ENCODE data around the gene SPNS1. TPM values are rescaled to one million over a fixed set of nuclear protein-coding genes. Genes with fewer than 3 reads are reported as not detected.
"Not testable (repeated sequence)": the region's sequence is repeated elsewhere in the genome, so short reads cannot be mapped to it uniquely, and the experiment has no call there.

The SPNS1 gene
- total RNA-seq, 2 experiments from 2014 or later, result 20.6 to 24.7 TPM

- Mint-ChIP-seq H3K27ac (no peak overlapping the region), H3K4me3 (no peak overlapping the region), H3K36me3 (ENCODE audit: low read depth) (peaks cover 56% of the 10 kb centered on the region)
Observed at GRCh38 chr16:28964072-28964471, 10.5 kb upstream of the SPNS1 start.

GRCh38 chr16:28964496-28964895 lies 10.1 kb upstream of the SPNS1 start:
- DNase-seq, result no peak
- Mint-ChIP-seq H3K27ac (no peak overlapping the region), H3K9me3 (no peaks in the 10 kb centered on the region), H3K36me3 (ENCODE audit: low read depth) (peaks cover 53% of the 10 kb centered on the region), H3K27me3 (no peaks in the 10 kb centered on the region), H3K4me3 (no peak overlapping the region), H3K4me1 (peaks cover 2% of the 10 kb centered on the region)
- ChIA-PET CTCF (no interaction called here), POLR2A (interaction anchor here (0.9 kb wide), 1 partner anchor 9 kb away, joined by 3 read pairs; no protein-coding TSS in a partner anchor)

More at GRCh38 chr16:28964072-28964471, 10.5 kb upstream of the SPNS1 start:
- Mint-ChIP-seq H3K4me1 (peaks cover 2% of the 10 kb centered on the region), H3K9me3 (no peaks in the 10 kb centered on the region), H3K27me3 (no peaks in the 10 kb centered on the region)
- ChIA-PET CTCF (no interaction called here), POLR2A (interaction anchor here (0.9 kb wide), 1 partner anchor 10 kb away, joined by 3 read pairs; no protein-coding TSS in a partner anchor)
- DNase-seq, result no peak

DNA sequence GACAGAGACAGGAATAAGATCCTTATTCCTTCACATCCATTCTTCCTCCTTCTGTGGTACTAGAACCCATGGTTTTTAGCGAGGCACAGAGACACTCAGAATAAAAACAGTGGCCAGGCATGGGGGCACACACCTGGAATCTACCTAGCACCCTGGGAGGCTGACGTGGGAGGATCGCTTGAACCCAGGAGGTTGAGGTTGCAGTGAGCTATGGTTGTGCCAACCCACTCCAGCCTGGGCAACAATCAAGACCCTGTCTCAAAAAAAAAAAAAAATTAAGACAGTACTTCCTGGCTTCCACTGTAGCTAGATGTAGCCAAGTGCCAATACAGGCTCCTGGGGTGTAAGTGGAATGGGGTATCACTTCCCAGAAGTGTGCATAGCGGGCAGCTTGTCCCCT lies 7.4 kb upstream of the SPNS1 start:
- H3K27me3 Mint-ChIP-seq, result no peaks in the 10 kb centered on the region
- H3K27ac Mint-ChIP-seq, result no peak overlapping the region
- no peak for DNase-seq
- CTCF ChIA-PET, result interaction anchor here (0.7 to 1.4 kb wide), 2 partner anchors 10 to 11 kb away, joined by 3 read pairs; no protein-coding TSS in a partner anchor
- no peak overlapping the region for H3K4me3 Mint-ChIP-seq
- no peaks in the 10 kb centered on the region for H3K9me3 Mint-ChIP-seq
- peaks cover 34% of the 10 kb centered on the region for H3K36me3 Mint-ChIP-seq (ENCODE audit: low read depth)
- no peaks in the 10 kb centered on the region for H3K4me1 Mint-ChIP-seq
- POLR2A ChIA-PET, result interaction anchor here (1.3 kb wide), 1 partner anchor 9 kb away, joined by 3 read pairs; no protein-coding TSS in a partner anchor

- Mint-ChIP-seq H3K36me3 (ENCODE audit: low read depth) (peaks cover 13% of the 10 kb centered on the region), H3K4me1 (peaks cover 11% of the 10 kb centered on the region)
- H3K27ac Mint-ChIP-seq, H3K4me3 Mint-ChIP-seq, H3K27me3 Mint-ChIP-seq, H3K9me3 Mint-ChIP-seq, POLR2A ChIA-PET, CTCF ChIA-PET, DNase-seq: not testable (repeated sequence)
Observed at GRCh38 chr16:28969696-28970095, 4.9 kb upstream of the SPNS1 start.

DNA sequence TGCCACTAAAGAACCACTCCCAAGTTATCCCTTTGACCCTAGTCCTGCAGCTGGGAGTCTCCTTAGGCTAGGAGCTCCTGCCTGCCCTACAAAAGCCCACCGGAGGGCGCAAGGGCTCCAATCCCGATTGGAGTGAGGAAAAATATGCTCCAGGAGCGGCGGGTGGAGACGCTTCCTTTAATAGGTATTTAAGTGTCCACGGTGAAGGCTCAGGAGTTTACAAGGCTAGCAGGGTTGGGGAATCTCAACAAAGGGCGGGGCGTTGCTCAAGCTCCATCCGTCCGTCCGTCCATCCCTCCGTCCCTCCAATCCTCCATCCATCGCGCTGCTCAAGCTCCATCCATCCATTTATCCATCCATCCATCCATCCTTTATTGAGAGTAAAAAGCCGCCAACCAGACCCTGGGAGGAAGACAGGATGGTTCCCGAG lies 556 bp upstream of the SPNS1 start:
- Mint-ChIP-seq H3K4me1 (peaks cover 40% of the 10 kb centered on the region), H3K36me3 (ENCODE audit: low read depth) (peaks cover 10% of the 10 kb centered on the region), H3K4me3 (peak overlapping the region; percentile 80), H3K9me3 (no peaks in the 10 kb centered on the region), H3K27ac (peak overlapping the region; percentile 78), H3K27me3 (no peaks in the 10 kb centered on the region)
- CTCF ChIA-PET, result interaction anchor here (0.9 to 1.9 kb wide), 7 partner anchors 11 to 152 kb away, joined by 3 to 15 read pairs (median 4); partner anchors contain the start of genes ATXN2L, LAT and NFATC2IP
- POLR2A ChIA-PET, result interaction anchor here (0.6 to 5.5 kb wide), 17 partner anchors 10 to 1391 kb away, joined by 3 to 83 read pairs (median 4); partner anchors contain the start of genes ATXN2L, LAT, NFATC2IP and RABEP2
- peak; percentile 40 for DNase-seq

DNA sequence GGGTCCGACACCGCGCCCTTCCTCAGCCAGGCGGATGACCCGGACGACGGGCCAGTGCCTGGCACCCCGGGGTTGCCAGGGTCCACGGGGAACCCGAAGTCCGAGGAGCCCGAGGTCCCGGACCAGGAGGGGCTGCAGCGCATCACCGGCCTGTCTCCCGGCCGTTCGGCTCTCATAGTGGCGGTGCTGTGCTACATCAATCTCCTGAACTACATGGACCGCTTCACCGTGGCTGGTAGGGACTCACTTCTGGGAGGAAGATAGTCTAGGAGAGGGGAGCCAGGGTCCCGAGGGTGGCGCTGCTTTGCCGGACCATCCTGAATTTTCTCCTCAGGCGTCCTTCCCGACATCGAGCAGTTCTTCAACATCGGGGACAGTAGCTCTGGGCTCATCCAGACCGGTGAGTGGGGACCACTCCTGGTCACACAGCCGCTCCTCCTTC lies 601 bp downstream of the SPNS1 start:
- peaks cover 10% of the 10 kb centered on the region for H3K36me3 Mint-ChIP-seq (ENCODE audit: low read depth)
- H3K4me1 Mint-ChIP-seq, result peaks cover 40% of the 10 kb centered on the region
- H3K9me3 Mint-ChIP-seq, result no peaks in the 10 kb centered on the region
- CTCF ChIA-PET, result interaction anchor here (1.4 kb wide), 1 partner anchor 10 kb away, joined by 4 read pairs; the partner anchor contains the start of gene LAT
- POLR2A ChIA-PET, result interaction anchor here (0.9 to 5.5 kb wide), 5 partner anchors 11 to 152 kb away, joined by 3 to 83 read pairs (median 3); partner anchors contain the start of genes ATXN2L, LAT, RABEP2 and TUFM
- peak overlapping the region; percentile 78 for H3K27ac Mint-ChIP-seq
- no peaks in the 10 kb centered on the region for H3K27me3 Mint-ChIP-seq
- no peak for DNase-seq
- H3K4me3 Mint-ChIP-seq, result peak overlapping the region; percentile 80

- Mint-ChIP-seq H3K4me3 (no peak overlapping the region), H3K27ac (no peak overlapping the region), H3K27me3 (no peaks in the 10 kb centered on the region), H3K9me3 (peaks cover 3% of the 10 kb centered on the region), H3K4me1 (peaks cover 40% of the 10 kb centered on the region), H3K36me3 (ENCODE audit: low read depth) (peaks cover 32% of the 10 kb centered on the region)
- ChIA-PET CTCF (interaction anchor here (0.8 to 2.1 kb wide), 10 partner anchors 8 to 98 kb away, joined by 3 to 7 read pairs (median 3); no protein-coding TSS in a partner anchor), POLR2A (interaction anchor here (5.5 kb wide), 1 partner anchor 8 kb away, joined by 83 read pairs; the partner anchor contains the start of gene LAT)
- no peak for DNase-seq
Observed at GRCh38 chr16:28977703-28978662, 3.4 kb downstream of the SPNS1 start.

- not testable (repeated sequence) for DNase-seq, H3K9me3 Mint-ChIP-seq, H3K27ac Mint-ChIP-seq, H3K27me3 Mint-ChIP-seq, H3K4me3 Mint-ChIP-seq
- H3K36me3 Mint-ChIP-seq (ENCODE audit: low read depth), result peaks cover 49% of the 10 kb centered on the region
- H3K4me1 Mint-ChIP-seq, result peaks cover 45% of the 10 kb centered on the region
- POLR2A ChIA-PET, result interaction anchor here (0.6 to 1.3 kb wide), 2 partner anchors 42 to 158 kb away, joined by 3 to 4 read pairs; partner anchors contain the start of gene ATXN2L
- CTCF ChIA-PET, result interaction anchor here (0.7 kb wide), 1 partner anchor 13 kb away, joined by 3 read pairs; no protein-coding TSS in a partner anchor
Observed at GRCh38 chr16:28980330-28980729, 5.8 kb downstream of the SPNS1 start.

DNA sequence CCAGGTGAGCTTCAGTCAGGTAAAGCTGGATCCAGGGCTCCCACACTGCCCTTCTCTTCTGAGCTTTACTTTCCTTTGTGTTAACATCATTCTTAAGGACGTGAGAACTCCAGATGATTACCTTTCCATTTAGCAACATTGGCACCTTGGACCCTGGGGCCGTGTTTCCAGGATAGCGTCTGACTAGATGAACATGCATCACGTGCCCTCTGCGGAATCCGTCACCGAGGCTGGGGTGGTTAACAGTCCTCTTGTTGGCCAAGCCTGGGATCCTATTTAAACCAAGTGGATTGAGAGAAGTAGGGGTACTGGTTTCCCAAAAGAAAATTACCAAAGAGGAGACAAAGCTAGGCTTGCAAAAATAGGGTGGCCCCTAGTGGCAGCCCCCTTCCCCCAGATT lies 6.4 kb downstream of the SPNS1 start:
- ChIA-PET POLR2A (interaction anchor here (1.3 kb wide), 1 partner anchor 159 kb away, joined by 4 read pairs; the partner anchor contains the start of gene ATXN2L), CTCF (interaction anchor here (0.7 kb wide), 1 partner anchor 12 kb away, joined by 3 read pairs; no protein-coding TSS in a partner anchor)
- Mint-ChIP-seq H3K4me1 (peaks cover 39% of the 10 kb centered on the region), H3K9me3 (peaks cover 3% of the 10 kb centered on the region), H3K4me3 (no peak overlapping the region), H3K27me3 (no peaks in the 10 kb centered on the region), H3K27ac (no peak overlapping the region), H3K36me3 (ENCODE audit: low read depth) (peaks cover 55% of the 10 kb centered on the region)
- DNase-seq, result no peak

DNA sequence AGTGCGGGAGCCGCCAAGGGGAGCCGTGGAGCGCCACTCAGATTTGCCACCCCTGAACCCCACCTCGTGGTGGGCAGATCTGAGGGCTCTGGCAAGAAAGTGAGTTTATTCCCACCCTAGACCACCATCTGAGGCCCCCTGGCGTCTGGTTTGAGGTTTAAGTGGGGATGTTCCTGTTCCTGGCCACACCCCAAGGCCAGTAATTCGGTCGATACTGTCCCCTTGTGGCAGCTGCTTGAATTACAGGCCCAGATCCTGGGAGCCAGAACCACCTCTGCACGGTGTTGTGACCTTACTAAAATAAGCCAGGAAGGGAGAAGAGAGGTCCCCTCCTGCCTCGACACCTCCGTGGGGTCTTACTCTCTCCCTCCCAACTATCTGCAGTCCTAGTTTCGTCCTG lies 6.9 kb downstream of the SPNS1 start:
- Mint-ChIP-seq H3K9me3 (peaks cover 3% of the 10 kb centered on the region), H3K27me3 (no peaks in the 10 kb centered on the region), H3K4me3 (no peak overlapping the region), H3K4me1 (peaks cover 33% of the 10 kb centered on the region), H3K36me3 (ENCODE audit: low read depth) (peaks cover 61% of the 10 kb centered on the region), H3K27ac (no peak overlapping the region)
- peak; percentile 53 for DNase-seq
- POLR2A ChIA-PET, result interaction anchor here (1.3 kb wide), 1 partner anchor 159 kb away, joined by 4 read pairs; the partner anchor contains the start of gene ATXN2L
- CTCF ChIA-PET, result no interaction called here

DNA sequence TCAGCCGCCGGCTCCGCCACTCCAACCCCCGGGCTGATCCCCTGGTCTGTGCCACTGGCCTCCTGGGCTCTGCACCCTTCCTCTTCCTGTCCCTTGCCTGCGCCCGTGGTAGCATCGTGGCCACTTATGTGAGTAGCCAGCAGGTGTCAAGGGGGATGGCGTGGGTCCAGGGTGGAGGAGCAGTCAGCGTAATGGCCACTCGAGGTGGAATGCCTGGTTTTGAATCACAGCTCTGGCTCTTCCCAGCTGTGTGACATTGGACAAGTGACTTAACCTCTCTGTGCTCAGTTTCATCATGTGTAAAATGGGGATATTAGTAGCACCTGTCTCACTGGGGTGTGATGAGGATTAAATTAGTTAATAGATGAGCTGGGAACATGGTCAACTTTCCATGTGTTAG lies 7.8 kb downstream of the SPNS1 start:
- POLR2A ChIA-PET, result no interaction called here
- Mint-ChIP-seq H3K4me3 (no peak overlapping the region), H3K27me3 (no peaks in the 10 kb centered on the region), H3K36me3 (ENCODE audit: low read depth) (peaks cover 70% of the 10 kb centered on the region), H3K4me1 (peaks cover 35% of the 10 kb centered on the region), H3K9me3 (peaks cover 8% of the 10 kb centered on the region), H3K27ac (no peak overlapping the region)
- DNase-seq, result no peak
- CTCF ChIA-PET, result interaction anchor here (0.6 kb wide), 1 partner anchor 40 kb away, joined by 3 read pairs; no protein-coding TSS in a partner anchor

- H3K4me3 Mint-ChIP-seq, result no peak overlapping the region
- peak overlapping the region; percentile 92 for H3K27ac Mint-ChIP-seq
- H3K36me3 Mint-ChIP-seq (ENCODE audit: low read depth), result peaks cover 72% of the 10 kb centered on the region
- ChIA-PET POLR2A (no interaction called here), CTCF (interaction anchor here (0.6 to 4.2 kb wide), 3 partner anchors 9 to 40 kb away, joined by 3 to 15 read pairs (median 8); partner anchors contain the start of gene SPNS1)
- no peak for DNase-seq
- H3K9me3 Mint-ChIP-seq, result peaks cover 10% of the 10 kb centered on the region
- H3K4me1 Mint-ChIP-seq, result peaks cover 35% of the 10 kb centered on the region
- H3K27me3 Mint-ChIP-seq, result no peaks in the 10 kb centered on the region
Observed at GRCh38 chr16:28982949-28983348, 8.4 kb downstream of the SPNS1 start.
